WI38 (cell line): ENCODE data around the gene PHLDA1.
A peak's percentile ranks its signal among the peaks of the same experiment; 100 is the strongest.

ENCODE experiments used
- H3K4me3 ChIP-seq: 2 replicates; pipeline ENCODE4 v1.5.1; 2011; ENCODE audit warnings: low read depth, mild to moderate bottlenecking, control low read depth, low read length
- CTCF ChIP-seq: IDR thresholded peaks from 2 replicates; pipeline ENCODE4 v1.5.1; 2012; ENCODE audit warnings: low read depth, mild to moderate bottlenecking, control low read depth, low read length

PHLDA1 gene

GRCh38 chr12:76038176-76038575, 6.6 kb upstream of the PHLDA1 start:
- TF ChIP-seq CTCF = no peak
- no peak overlapping the region for H3K4me3 ChIP-seq

- no peak overlapping the region for H3K4me3 ChIP-seq
- TF ChIP-seq CTCF = peak; percentile 62
Measured at GRCh38 chr12:76037130-76038103, 5.8 kb upstream of the PHLDA1 start.

- no peak for TF ChIP-seq CTCF
Measured at GRCh38 chr12:76035045-76035444, 3.5 kb upstream of the PHLDA1 start.

GRCh38 chr12:76033081-76034011, 1.8 kb upstream of the PHLDA1 start:
- H3K4me3 ChIP-seq = peak overlapping the region; percentile 97
- TF ChIP-seq CTCF = no peak

More at GRCh38 chr12:76035045-76035444, 3.5 kb upstream of the PHLDA1 start:
- no peak overlapping the region for H3K4me3 ChIP-seq

GRCh38 chr12:76032043-76032981, 736 bp upstream of the PHLDA1 start:
- peak overlapping the region; percentile 97 for H3K4me3 ChIP-seq
- TF ChIP-seq CTCF = no peak

GRCh38 chr12:76031081-76031413, 529 bp downstream of the PHLDA1 start:
- H3K4me3 ChIP-seq = peak overlapping the region; percentile 97
- no peak for TF ChIP-seq CTCF
